ELF-1 (cell line): Measurements from ENCODE around the gene SNX30.

Experiments used
- DNase-seq: peaks from one replicate; pipeline ENCODE4 v3.0.0-alpha.2; 2016; ENCODE audit warnings: low read depth, low spot score

Gene SNX30

DNA sequence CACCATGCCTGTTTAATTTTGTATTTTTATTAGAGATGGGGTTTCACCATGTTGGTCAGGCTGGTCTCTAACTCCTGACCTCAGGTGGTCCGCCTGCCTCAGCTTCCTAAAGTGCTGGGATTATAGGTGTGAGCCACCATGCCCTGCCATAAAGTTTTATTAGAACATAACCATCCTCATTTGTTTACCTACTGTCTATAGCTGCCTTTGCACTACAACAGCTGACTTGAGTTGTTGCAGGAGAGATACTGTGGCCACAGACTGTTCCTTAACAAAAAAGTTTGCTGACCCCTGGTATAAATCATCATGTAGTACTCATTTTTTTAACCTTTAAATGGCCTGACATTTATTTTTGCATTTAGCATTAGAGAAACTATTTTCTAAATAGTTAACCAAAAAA lies 31.7 kb downstream of the SNX30 start:
- no peak for DNase-seq

DNA sequence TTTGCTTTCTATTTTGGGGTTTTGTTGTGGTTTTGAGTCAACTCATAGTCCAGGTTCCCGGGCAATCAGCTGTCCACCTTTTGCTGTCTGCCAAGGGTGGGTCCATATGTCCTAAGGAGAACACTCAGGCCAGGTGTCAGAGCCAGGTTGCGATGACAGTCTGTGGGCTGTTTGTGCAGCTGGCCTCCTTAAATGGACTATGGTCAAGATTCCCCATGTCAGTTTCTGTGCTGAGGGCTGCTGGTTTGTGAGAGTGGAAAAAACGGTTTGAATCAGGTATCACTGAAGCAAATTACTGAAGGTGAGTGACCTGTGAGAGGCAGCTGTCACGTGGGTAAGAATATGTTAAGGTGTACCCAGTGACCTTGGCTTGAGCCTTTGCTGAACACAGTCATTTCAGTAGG lies 33.0 kb downstream of the SNX30 start:
- DNase-seq: no peak

DNA sequence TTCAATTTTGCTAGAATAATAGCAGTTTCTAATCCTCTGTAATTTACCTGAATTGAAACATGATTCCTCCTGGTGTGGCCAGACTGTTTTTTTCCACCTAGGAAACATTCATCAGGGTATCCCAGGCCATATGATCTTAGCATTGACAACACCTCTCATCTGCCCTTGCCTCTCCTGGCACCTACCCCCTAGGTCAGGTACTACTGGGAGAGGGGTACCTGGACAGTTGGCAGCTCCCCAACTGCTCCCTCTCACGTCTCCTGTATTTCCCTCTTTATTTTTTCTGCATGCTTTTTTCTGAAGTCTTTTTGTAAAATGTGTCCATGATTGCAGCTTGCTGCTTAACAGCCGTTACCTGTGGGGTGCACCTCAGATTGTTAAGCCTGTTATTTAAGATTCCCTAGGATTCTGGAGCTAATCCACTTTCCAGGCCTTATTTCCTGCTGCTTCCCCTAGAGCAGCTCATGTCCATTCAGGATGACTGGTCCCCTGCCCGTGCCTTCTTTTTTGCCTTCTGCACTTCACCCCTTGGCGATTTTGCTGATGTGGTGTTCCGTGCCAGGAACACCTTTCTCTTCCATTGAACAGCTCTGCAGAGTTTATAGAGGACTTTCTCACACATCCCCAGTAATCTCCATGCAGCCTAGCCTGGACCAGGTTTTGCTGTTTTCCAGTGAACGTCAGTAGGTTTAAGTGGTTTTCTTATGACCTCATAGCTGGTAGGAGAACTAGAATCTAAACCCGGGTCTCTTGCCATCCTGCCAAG lies 33.6 kb downstream of the SNX30 start:
- peak; percentile 32 for DNase-seq

DNA sequence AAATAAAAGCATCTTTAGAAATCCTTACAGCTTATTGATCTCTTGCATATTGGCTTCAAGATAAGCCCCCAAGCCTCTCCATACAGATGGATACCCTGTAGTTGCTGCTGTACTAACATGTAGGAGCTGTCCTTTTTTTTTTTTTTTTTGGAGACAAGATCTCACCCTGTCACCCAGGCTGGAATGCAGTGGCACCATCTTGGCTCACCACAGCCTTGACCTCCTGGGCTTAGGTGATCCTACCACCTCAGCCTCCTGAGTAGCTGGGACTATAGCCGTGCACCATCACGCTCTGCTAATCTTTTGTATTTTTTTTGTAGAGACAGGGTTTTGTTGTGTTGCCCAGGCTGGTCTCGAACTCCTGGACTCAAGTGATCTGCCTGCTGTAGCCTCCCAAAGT lies 35.4 kb downstream of the SNX30 start:
- no peak for DNase-seq

DNA sequence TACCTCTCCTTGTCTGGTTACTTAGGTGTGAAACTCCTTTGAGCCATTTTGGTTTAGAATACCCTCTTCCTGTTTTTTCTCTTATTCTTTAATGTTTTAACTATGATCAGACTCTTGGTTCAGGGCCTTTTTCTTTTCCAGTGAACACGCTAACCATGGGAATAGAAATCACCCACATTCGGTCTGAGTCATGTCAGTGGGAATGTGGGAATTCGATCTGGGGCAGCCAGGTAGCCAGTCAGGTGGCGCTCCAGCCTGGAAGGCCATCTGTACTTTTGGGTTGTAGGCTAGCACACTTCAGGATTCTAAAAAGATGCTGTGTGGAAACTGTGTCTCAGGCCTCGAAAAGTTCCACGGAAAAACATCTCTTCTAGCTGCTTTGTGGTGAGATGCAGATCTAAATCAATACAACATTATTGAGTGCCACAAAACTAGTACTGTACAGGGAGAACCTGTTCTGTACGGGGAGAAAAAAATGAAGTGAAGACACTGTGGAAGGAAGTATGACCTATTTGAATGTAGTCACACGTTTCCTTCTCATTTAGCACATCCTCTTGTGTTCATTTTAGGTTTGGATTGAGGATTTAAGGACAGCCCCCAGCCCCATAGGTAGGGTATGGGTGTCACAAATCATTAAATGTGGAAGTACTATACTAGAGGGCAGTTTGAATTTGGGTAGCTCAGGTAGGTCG lies 36.4 kb downstream of the SNX30 start:
- DNase-seq: no peak

DNA sequence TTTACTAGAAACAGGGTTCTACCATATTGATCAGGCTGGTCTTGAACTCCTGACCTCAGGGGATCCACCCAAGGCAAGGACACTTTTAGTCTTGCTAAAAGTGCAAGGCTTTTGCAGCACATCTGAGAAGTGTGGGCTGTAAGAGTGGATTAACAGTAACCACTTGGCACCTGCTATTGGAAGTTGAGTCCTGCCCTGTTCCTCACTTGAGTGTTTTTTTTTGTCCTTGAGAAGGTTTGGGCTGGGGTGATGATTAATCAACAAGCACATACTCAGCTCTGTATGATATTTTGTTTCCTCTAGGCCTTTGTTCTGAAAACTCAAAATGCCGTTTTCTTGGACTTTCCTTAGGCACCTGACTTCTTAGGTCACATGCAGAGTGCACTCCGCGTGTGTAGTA lies 37.4 kb downstream of the SNX30 start:
- no peak for DNase-seq

DNA sequence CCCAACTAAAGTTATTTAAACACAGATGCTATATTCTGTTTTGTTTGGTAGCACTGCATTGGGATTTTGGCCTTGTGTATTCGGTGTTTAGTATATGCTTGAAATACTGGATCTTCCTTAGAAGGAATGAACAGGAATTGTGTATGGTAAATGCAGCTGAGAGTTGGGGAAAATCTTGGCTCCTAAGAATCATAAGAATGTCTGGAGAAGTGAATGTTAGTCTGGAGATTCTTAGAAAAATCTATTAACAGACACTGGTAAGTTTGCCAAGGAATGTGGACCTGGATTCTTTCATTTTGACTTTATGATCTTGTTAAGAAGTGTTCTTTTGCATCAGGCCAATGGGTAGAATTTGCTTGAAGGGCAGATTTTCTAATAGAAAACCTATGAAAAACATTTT lies 38.9 kb downstream of the SNX30 start:
- DNase-seq: no peak

DNA sequence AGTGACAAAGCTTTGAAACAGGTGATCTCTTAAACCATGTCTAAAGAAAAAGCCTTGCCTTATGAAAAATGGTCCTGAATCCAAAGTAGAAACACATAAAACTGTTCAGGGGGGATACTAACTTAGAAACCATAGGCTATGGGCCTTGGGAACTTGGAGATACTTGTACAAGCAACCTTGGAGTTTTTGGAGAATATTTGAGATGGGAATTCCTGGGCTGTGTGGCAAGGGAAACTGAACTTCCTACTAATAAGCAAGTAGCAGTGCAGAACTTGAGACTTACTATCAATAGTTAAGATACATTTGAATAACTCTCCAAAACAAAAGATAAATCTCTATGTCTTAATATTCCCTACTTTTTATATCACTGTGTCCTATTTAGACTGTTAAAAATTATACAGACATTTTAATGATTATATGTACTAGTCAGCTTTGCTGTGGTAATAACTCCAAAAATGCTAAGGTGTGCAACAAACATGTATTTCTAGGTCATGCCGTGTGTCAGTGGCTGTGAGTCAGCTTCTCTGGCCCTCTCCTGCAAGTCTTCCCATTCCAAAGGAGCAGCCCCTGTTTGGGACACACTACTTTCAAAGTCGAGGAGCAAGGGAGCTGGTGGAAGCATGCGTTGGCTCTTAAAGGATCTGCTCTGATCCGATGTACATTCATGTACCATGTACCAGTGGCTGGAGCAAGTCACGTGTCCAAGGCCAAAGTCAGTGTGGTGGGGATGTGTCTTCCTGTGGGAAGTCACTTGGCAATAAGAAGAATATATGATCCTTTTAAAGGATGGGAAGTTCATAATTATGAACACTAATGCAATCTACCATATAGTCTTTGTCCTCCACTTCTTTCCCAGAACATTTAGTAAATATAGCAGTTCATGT lies 39.6 kb downstream of the SNX30 start:
- no peak for DNase-seq

DNA sequence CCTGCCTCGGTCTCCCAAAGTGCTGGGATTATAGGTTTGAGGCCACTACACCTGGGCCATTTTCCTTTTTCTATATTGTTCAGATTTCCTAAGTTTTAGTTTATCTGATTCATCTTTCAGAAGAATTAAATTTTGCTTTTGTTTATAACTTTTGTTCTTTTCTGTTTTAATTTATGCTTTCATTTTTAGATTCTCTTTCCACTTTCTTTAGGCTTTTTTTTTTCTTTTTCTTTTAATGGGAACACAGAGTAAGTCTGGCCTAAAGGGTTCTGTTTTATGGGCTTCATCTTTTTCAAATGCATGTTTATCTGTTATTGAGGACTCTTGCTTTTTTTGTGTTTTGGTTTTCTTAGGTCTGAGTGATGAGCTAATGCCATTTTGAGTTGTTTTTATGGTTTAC lies 42.1 kb downstream of the SNX30 start:
- no peak for DNase-seq

DNA sequence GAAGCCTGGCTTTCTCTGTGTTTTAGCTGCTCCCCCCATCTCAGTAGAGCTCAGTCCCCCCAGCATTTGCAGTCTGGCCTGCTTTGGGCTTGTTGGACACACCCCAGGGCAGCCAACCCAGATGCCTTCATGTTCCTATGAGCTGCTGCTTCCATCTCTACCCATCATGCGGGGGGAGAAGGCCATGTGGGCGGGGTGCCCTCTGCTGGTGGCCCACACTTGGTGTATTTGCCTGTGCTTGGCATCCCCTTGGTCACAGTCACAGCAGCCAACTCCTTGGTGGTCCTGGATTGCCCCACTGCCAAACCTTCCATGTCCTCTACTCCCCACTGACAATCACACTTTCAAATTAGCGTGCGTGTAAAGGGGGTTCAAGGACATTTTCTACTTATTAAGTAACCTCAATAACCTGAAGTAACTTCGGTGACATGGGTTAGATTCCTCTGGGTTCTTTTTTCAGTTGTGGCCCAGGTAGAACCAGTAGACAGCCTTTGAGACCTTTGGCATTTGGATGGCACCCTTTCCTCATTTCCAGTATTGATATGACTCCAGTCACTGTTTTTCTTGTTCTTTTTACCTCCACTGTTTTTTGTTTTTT lies 42.8 kb downstream of the SNX30 start:
- peak; percentile 84 for DNase-seq

DNA sequence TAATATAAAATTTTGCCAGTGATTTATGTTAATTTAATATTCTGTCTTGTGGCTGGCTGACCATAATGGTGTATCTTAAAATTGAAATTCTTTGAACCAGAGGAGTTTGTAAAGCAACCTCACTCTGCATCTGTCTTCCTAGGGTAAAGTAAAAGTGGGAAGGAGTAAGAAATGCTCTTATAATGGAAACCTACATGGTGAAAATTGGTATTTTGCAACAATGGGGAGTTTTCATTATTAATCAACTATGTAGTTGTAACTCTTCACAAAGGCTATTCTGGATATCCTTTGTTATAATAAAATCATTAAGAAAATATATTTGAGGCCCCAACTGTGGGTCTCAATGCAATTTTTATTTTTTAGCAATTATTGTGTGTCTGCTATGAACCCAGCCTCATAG lies 44.2 kb downstream of the SNX30 start:
- no peak for DNase-seq

DNA sequence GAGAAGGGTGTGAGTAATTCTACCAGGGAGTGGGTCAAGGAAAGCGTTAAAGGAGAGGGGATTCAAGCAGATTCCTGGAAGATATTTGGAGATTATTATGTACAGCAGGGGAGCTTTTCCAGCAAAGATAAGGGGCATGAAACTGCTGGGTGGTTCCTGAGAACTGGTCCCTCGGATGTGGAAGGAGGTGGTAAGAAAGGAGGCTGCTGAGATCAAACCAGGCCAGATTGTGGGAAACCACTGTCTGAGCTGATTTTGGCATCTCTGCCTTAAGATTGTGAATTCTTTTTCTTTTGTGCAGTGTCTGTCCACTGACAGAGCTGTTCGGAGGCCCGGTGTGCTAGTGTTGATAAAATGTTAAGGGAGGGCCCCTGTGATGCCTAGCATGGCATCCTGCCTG lies 45.4 kb downstream of the SNX30 start:
- no peak for DNase-seq

DNA sequence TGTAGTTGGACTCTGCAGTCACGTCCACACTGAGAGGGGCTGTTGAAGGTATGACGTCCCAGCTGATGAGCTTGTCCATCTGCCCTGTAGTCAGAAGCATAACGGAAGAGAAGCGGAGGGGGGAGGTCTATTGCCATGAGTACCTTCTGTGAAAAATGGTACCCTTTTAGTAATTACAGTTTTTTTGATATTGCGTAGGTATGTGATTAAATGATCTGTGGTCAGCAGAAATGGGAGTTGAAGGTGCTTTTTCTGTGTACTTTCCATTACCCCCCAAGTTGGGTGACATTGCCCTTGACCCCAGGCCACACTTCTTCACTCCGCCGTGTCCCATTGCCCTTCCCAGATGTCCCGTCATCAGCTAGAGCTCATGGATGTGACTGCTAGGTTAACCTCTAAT lies 45.9 kb downstream of the SNX30 start:
- no peak for DNase-seq

DNA sequence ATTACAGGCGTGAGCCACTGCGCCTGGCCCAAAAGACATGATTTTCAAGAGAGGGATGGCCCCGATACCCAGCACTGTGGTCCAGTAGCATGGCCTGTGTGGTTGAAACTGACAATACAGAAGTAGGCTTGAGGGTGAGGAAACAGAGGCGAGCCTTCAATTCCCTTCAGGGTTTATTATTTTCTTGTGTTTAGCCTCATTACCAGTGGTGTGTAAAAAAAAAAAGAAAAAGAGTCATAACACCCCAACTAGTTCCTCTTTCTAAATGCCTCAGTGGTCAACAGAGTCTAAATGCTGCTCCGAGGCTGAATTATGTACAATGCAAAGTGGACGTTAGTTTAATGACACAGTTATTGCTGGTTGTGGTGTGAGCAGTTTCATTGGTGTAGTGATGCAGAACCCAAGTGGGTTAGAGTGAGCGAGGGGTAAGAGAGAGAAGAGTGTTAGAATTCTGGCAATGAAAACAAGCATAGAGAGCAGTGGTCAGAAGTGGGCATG lies 58.8 kb downstream of the SNX30 start:
- DNase-seq: no peak

DNA sequence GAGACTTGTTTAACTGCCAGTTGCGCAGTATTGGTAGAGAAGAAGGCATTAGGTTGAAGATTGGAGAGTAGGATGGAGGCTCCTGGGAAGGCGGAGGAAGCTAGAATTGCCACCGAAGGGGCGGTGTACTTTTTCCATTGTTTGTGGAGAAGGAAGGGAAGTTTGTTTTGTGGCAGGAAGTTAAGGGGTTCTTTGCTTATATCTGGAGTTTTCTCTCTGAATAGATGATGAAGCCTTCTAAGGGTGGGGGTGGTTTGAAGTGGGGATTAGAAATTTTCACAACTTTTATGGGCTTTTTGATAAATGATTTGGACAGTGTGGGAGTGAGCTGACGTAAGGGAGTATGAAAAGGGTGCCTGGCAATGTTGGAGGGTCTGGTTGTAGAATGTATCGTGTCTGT lies 59.3 kb downstream of the SNX30 start:
- no peak for DNase-seq

DNA sequence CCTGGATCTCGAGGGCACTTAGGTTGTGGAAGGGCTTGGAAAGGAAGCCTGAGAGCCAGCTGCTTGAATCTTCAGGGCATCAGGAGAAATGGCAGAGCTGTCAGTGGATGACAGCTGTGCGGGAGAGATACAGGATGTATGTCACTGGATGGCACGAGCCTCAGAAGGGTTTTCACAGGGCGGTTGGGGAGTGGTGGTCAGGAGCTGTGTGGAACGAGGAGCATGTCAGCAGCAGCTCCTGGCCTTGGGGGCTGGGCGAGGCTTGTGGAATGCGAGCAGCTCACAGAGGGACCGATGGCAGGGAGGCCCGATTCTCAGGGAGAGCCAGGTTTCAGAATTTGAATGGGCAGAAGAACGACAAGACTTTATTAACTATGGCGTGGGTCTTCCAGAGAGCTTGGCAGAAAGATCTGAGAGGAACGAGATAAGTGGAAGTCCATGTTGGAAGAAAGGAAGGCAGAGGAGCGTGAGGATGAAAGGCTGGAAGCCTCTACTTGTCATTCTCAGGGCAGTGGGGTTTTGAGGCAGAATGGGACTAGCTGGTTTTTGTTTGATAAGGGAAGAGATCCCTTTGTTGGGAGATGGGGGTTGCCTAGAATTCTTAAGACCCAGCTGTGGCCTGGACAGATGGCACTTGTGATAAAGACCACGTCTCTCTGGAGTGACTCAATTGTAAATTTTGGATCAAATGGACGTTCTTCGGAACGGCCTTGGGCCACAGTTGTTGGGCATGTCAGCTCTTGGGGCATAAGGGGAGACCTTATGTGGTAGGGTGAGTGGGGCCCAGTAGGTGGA lies 60.3 kb downstream of the SNX30 start:
- peak; percentile 81 for DNase-seq

DNA sequence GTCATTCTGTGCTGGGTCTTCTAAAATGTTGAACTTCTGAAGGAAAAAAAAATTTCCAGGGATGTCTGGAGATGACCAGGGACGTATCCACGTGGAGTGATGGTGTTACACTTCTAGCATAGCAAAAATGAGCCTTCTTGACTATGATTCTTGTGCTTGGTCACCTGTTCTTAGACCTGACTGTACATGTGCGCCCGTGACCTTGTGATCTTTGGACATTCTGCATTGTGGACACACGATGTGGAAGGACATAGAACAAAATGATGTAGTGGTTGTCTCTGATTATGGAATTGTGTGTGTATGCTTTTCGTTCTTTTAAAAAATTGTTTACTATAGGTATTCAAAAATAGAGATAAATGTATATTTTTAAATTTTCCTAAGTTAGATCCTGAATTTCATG lies 61.0 kb downstream of the SNX30 start:
- no peak for DNase-seq

DNA sequence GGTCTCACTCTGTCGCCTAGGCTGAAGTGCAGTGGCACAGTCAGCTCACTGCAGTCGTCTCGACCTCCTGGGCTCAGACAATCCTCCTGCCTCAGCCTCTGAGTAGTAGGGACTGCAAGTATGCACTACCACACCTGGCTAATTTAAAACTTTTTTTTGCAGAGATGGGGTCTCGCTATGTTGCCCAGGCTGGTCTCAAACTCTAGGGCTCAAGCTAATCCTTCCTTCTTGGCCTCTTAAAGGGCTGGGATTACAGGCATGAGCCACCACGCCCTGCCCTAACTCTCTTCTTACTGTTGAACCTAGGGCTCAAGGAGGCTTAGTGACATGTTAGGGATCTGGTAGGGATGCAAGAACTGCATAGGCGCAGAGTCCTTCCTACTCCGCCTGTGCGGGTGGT lies 65.3 kb downstream of the SNX30 start:
- no peak for DNase-seq

DNA sequence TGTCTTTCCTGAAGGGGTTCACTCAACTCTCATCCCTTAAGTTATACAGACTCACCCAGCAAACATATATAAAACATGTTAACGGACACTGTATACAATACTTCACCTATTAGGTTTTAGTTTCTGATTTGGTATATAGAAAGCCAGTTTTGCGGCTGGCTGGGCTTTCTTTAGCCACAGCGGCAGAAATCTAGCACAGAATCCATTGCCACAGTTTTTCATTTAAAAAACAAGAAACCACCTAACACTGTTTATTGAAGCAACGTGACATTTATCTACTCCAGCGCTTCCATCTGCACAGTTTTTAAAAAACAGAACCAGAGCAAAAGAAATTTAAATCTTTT lies 67.3 kb downstream of the SNX30 start:
- no peak for DNase-seq

DNA sequence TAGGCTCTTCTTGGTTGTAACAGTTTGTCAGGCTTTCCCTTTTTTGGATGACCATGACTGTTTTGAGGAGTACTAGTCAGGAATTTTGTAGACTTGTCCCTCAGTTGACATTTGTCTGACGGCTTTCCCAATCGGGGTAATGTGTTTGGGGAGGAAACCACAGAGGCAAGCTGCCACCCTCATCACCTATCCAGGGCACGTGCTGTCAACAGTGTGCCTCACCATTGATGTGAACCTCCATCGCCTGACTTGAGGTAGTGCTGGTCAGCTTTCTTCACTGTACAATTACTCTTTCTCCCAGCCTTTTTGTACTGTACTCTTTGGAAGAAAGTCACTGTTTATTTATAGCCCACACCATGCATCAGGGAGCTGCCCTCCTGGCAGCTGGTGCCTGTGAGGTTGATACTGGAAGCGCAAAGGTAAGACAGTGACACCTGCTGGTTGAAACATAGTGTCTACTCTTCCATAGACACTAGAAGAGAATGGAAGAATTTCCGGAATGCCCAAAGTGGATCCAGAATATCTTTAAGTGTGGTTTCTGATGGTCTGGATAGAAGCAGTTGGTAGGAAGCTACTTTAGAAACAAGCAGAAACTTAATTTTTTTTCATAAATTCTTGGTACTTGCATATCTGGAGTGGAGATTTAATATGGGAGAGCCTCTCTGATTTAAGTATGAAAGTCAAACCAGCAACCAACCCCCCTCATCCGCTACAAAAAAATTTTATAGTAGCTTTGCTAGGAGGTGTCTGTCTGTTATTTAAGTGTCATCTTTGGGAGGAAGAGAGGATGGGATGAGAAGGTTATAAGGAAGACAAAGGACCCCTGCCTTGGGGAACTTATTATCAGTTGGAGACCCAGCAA lies 69.3 kb downstream of the SNX30 start:
- peak; percentile 64 for DNase-seq
